GM12801 (cell line): ENCODE measurements around the gene FFAR3.

ENCODE experiments used
- TF ChIP-seq, protein P1 (sequence below): IDR thresholded peaks from one replicate; pipeline ENCODE4 v1.5.1; 2011; ENCODE audit warnings: control low read depth; ENCODE audit not compliant: insufficient read length; ENCODE audit errors: extremely low read depth

The FFAR3 gene

DNA sequence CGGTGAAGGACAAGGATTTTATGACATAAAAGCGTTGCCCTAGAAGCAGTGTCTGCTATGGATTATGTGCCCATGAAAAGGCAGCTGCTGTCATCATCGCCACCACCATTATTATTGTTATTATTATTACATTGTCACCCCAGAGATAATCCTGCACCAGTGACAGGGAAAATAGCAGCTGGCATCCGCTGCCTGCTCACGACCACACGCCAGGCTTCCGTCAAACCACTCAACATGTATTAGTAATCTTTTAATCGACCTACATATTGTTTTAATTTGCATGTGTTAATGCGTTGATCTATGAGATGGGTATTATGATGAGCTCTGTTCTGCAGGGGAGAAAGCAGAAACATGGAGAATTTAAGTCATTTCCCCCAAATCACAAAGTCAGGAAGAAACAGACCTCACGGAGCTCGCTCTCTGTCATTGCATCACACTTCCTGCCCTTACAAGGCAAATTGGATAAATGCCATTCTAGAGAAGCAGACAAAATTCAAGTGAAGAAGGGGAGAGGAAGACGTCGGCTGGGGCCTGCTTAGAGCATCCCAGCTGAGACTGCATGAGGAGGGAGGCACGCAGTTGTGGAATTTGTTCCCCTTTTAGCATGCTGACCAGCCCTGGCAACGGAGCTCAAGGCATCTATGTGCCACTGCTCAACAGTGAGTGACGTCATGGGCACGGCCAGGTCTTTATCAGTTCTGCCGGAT lies at the start of gene FFAR3:
Gene FFAR3, plus strand, starts transcription at position 594 of the 707 bp plus-strand sequence. CDS start 431 bp downstream, outside the sequence.
- TF ChIP-seq, protein P1, sequence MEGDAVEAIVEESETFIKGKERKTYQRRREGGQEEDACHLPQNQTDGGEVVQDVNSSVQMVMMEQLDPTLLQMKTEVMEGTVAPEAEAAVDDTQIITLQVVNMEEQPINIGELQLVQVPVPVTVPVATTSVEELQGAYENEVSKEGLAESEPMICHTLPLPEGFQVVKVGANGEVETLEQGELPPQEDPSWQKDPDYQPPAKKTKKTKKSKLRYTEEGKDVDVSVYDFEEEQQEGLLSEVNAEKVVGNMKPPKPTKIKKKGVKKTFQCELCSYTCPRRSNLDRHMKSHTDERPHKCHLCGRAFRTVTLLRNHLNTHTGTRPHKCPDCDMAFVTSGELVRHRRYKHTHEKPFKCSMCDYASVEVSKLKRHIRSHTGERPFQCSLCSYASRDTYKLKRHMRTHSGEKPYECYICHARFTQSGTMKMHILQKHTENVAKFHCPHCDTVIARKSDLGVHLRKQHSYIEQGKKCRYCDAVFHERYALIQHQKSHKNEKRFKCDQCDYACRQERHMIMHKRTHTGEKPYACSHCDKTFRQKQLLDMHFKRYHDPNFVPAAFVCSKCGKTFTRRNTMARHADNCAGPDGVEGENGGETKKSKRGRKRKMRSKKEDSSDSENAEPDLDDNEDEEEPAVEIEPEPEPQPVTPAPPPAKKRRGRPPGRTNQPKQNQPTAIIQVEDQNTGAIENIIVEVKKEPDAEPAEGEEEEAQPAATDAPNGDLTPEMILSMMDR = no peak

DNA sequence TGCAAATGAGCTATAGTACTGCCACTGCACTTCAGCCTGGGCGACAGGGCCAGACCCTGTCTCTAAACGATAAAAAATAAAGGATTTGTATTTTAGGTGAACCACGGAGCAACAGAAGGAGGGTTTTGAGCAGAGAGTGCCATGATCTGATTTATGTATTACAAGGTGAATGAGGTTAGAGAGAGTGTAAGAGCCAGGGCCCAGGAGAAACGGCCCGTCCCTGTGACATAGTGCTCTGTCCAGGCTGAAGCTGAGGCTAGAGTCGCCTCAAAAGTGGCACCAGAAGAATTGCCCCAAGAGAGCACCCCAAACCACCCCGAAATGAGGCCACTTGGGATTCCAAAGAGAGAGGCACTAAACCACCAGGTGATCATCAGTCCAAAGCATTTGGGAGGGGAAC lies 49.4 kb upstream of the FFAR3 start:
- TF ChIP-seq, protein P1 = no peak

GRCh38 chr19:35309481-35310279 lies 48.6 kb upstream of the FFAR3 start:
- TF ChIP-seq, protein P1 = no peak

GRCh38 chr19:35310331-35310730 lies 47.9 kb upstream of the FFAR3 start:
- TF ChIP-seq, protein P1 = no peak

- TF ChIP-seq, protein P1 = no peak
Observed at GRCh38 chr19:35310811-35311465, 47.3 kb upstream of the FFAR3 start.

DNA sequence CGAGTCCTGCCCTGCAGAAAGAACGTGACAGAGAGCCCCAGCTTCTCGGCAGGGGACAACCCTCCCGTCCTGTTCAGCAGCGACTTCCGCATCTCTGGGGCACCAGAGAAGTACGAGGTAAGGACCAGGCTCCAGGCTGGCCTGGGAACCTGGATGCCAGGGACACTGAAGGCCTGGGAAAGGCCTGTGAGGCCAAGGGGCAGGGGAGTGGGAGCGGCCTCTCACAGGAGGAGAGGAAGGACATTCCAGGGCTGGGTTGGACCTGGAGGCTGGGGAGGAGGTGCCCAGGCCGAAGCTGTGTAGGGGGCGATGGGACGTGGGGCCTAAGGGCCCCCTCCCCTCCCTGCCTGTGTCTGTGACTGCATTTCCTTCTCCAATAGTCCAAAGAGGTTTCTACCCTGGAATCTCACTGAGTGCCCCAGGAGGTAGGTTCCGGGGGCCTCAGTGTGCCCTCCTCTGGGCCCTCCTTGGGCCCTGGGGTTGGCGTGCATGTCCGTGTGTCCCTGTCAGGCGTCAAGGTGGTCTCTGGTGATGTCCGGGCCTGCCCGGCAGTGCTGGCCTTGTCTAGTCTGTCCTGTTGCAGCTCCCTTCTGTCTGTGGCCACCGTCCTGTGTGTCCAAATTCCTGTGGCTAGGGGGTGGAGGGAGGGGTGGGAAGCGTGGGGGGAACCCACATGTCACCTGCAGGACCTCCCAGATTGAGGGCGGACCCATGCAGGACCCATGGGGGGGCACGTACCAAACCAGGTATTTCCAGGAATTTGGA lies 46.2 kb upstream of the FFAR3 start:
- TF ChIP-seq, protein P1 = no peak
